PC-3 (cell line): ENCODE results near the gene C2orf80.

Experiments used
- CTCF ChIP-seq: fragments of 300-600 bp; sonication (generic); conservative IDR thresholded peaks from 2 replicates; pipeline ENCODE4 v1.5.1; 2017; ENCODE audit warnings: antibody characterized with exemption, low read depth, mild to moderate bottlenecking, low read length
- EZH2 ChIP-seq: fragments of 300-600 bp; sonication (generic); IDR thresholded peaks from one replicate; pipeline ENCODE4 v1.6.1; 2017; ENCODE audit warnings: antibody characterized with exemption, mild to moderate bottlenecking, low read length; ENCODE audit not compliant: unreplicated experiment
- EZH2phosphoT487 ChIP-seq: fragments of 300-600 bp; sonication (generic); IDR thresholded peaks from 2 replicates; pipeline ENCODE4 v1.6.1; 2018; ENCODE audit warnings: mild to moderate bottlenecking, antibody characterized with exemption, low read length, borderline replicate concordance

DNA sequence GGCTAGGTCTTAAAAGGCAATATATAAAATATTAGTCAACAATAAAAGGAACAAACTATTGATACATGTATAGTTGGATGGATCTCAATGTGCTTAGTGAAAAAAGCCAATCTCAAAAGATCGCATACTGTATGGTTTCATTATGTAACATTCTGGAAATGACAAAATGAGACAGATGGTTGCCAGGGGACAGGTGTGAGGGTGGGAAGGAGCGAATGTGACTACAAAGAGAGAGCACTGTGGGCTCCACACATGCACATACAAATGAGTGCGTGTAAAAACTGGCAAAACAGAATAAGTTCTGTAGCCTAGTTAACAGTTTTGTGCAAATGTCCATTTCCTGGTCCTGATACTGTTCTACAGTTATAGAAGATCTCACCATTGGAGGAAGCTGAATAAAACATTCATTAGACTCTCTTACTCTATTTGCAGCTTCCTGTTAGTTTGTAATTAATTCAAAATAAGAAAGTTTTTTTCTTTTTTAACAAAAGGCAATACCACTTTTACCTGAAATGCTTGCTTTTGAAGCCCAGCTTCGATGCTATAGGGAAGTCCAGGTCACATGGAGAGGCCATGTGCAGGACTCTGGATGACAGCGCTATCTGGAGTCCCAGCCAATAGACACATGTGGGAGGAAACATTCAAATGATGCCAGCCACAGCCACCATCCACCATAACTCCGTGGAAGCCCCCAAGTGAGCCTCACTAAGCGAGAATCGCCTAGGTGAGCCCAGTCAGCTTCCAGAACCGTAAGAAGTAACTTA, 21.0 kb upstream of the C2orf80 start:
- TF ChIP-seq EZH2 (no peak), CTCF (no peak), EZH2phosphoT487 (no peak)
